Upper lobe of left lung (tissue), 4 donors: ENCODE data around the gene NEB.

ENCODE experiments used
- CTCF ChIP-seq, 6 experiments: fragments of 450-650 bp in 4 of 6; fragments of 200-600 bp in 2 of 6; sonication (generic) in 2 of 6; IDR thresholded peaks; one replicate each; pipeline ENCODE4 v1.5.1; 2016 to 2019; ENCODE audit warnings: antibody characterized with exemption in 6 of 6
- EP300 ChIP-seq, 4 donors: sonication (generic); formaldehyde crosslinking; IDR thresholded peaks; one replicate each; pipeline ENCODE4 v1.5.1; 2017; ENCODE audit warnings: antibody characterized with exemption in 4 of 4, control low read depth in 2 of 4
- POLR2A ChIP-seq, 4 donors: fragments of 450-650 bp; IDR thresholded peaks; one replicate each; pipeline ENCODE4 v1.5.1; 2016 to 2017; ENCODE audit warnings: antibody characterized with exemption in 4 of 4, mild to moderate bottlenecking in 2 of 4
- POLR2AphosphoS5 ChIP-seq, 2 donors: sonication (generic); formaldehyde crosslinking; IDR thresholded peaks; one replicate each; pipeline ENCODE4 v1.5.1; 2017; ENCODE audit warnings: antibody characterized with exemption in 2 of 2

GRCh38 chr2:151632993-151633565 lies 101.2 kb downstream of the NEB start:
- TF ChIP-seq POLR2AphosphoS5 (IDR thresholded peaks at IDR 0.05) (no peak), EP300 (IDR thresholded peaks at IDR 0.05) (no peak), CTCF (IDR thresholded peaks at IDR 0.05) (no peak), POLR2A (IDR thresholded peaks at IDR 0.05) (no peak)
